Thyroid gland (tissue), 4 donors: ENCODE measurements around the gene ACAD8. TPM values are rescaled to one million over a fixed set of nuclear protein-coding genes. Genes with fewer than 3 reads are reported as not detected.

ENCODE experiments used
- DNase-seq, 2 donors: peaks; one replicate each; pipeline ENCODE4 v3.0.0-alpha.2; 2019
- H3K27ac ChIP-seq, 3 donors: fragments of 200-600 bp; sonication (generic); 1 replicate in 2 of 3; 2 replicates in 1 of 3; pipeline ENCODE4 v1.5.1; 2016 to 2019; ENCODE audit warnings: mild to moderate bottlenecking in 1 of 3, moderate library complexity in 1 of 3
- H3K27me3 ChIP-seq: fragments of 200-600 bp; sonication (generic); one replicate; pipeline ENCODE4 v1.5.1; 2019
- H3K36me3 ChIP-seq, 2 donors: fragments of 200-600 bp; sonication (generic); one replicate each; pipeline ENCODE4 v1.5.1; 2016 to 2019
- H3K4me1 ChIP-seq, 2 donors: fragments of 200-600 bp; sonication (generic); one replicate each; pipeline ENCODE4 v1.5.1; 2017 to 2019
- H3K4me3 ChIP-seq, 3 donors: fragments of 200-600 bp; sonication (generic); replicated peaks in 1 of 3; 1 replicate in 2 of 3; 2 replicates in 1 of 3; pipeline ENCODE4 v1.5.1; 2016; ENCODE audit warnings: mild to moderate bottlenecking in 1 of 3
- H3K9me3 ChIP-seq: fragments of 200-600 bp; sonication (generic); one replicate; pipeline ENCODE4 v1.5.1; 2017
- CTCF ChIP-seq, 6 experiments: fragments of 200-600 bp in 3 of 6; fragments of 450-650 bp in 3 of 6; sonication (generic) in 3 of 6; IDR thresholded peaks; one replicate each; pipeline ENCODE4 v1.5.1; 2016 to 2019; ENCODE audit warnings: antibody characterized with exemption in 6 of 6, mild to moderate bottlenecking in 2 of 6, inconsistent platforms in 1 of 6, moderate library complexity in 1 of 6
- POLR2A ChIP-seq, 2 donors: fragments of 450-650 bp; IDR thresholded peaks; one replicate each; pipeline ENCODE4 v1.6.1; 2017; ENCODE audit warnings: antibody characterized with exemption in 2 of 2, mild to moderate bottlenecking in 2 of 2, moderate library complexity in 1 of 2
- WGBS, 2 donors: methylation state at CpG; one replicate each; pipeline ENCODE4 v1.1.5; 2017; 5-methylcytosine and 5-hydroxymethylcytosine counted together
- intact Hi-C: fragments of 100-400 bp; cut with DNase I; formaldehyde crosslinking; loops from one replicate; pipeline ENCODE4 v1.15.1; 2023
- total RNA-seq, 4 donors: library from RNA; depleted of rRNA; stranded (reverse); fragments of >200 nt; gene quantifications; one replicate each; pipeline ENCODE4 v1.2.3, GENCODE V29; 2016

ACAD8 gene
- total RNA-seq, 4 donors from 2014 or later, result 57.2 to 130 (median 73.2) TPM

DNA sequence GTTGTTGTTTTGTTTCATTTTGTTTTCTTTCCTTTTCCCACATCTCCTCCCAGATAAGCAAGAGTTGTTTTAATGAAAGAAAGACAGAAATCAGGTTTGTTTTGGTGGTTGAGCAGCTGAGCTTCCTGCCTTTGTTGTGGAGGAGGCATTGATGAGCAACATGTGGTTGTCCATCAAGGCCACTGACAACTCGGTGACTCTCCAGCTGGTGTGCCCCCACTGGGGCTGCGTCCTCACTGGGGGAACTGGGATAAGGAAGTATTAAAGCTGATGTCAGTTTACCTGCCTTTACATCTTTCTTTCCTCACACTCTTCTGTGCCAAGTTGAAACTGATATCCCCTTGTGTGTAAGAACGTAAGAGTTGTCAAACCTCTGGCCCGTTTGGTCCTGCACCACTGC is 23.0 kb upstream of the ACAD8 start:
- no peak overlapping the region for H3K27ac ChIP-seq
- no peaks in the 10 kb centered on the region for H3K9me3 ChIP-seq
- WGBS, 2 donors, result 61 to 66% methylated on average over 4 of the region's 4 CpGs
- no peaks in the 10 kb centered on the region for H3K27me3 ChIP-seq
- peaks cover 17 to 23% of the 10 kb centered on the region in 2 donors for H3K4me1 ChIP-seq
- intact Hi-C loops, result no loop called here
- H3K36me3 ChIP-seq, result no peaks in the 10 kb centered on the region
- no peak overlapping the region for H3K4me3 ChIP-seq
- DNase-seq, result no peak
- TF ChIP-seq CTCF (IDR thresholded peaks at IDR 0.05) (no peak), POLR2A (IDR thresholded peaks at IDR 0.05) (no peak)

GRCh38 chr11:134231958-134232659 is 21.3 kb upstream of the ACAD8 start:
- WGBS, 2 donors, result 68 to 72% methylated on average over 10 of the region's 10 CpGs
- no peaks in the 10 kb centered on the region for H3K27me3 ChIP-seq
- intact Hi-C loops, result no loop called here
- H3K4me3 ChIP-seq, result no peak overlapping the region
- H3K27ac ChIP-seq, result no peak overlapping the region
- H3K9me3 ChIP-seq, result no peaks in the 10 kb centered on the region
- peaks cover 7 to 8% of the 10 kb centered on the region in 2 donors for H3K4me1 ChIP-seq
- no peak for TF ChIP-seq POLR2A (IDR thresholded peaks at IDR 0.05)
- H3K36me3 ChIP-seq, result no peaks in the 10 kb centered on the region
- no peak for DNase-seq

DNA sequence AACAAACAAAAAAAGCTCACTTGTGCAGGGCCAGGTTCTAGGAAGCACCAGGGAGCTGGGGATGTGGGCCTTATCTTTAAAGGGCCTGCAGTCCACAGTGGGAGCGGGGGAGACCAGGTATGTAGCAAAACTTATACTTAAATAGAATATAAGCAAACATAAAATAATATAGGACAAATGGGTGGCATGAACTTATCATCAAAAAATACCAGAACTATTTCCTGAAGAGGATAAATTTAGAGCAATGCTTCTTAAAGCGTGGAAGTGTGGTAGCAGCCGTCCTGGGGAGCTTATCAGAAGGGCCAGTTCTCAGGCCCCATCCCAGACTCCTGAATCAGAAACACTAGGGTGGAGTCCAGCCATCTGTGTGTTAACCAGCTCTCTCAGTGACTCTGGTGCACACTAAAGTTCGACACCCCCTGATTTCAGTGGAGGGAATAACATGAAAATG is 19.6 kb upstream of the ACAD8 start:
- Histone ChIP-seq H3K4me3 (no peak overlapping the region), H3K36me3 (no peaks in the 10 kb centered on the region), H3K4me1 (peaks cover 3 to 8% of the 10 kb centered on the region in 2 donors), H3K27me3 (no peaks in the 10 kb centered on the region), H3K27ac (no peak overlapping the region), H3K9me3 (no peaks in the 10 kb centered on the region)
- DNase-seq, result no peak
- intact Hi-C loops, result no loop called here
- no peak for TF ChIP-seq CTCF (IDR thresholded peaks at IDR 0.05)
- TF ChIP-seq POLR2A (IDR thresholded peaks at IDR 0.05), result no peak
- 87 to 95% methylated on average over 4 of the region's 4 CpGs for WGBS, 2 donors

- no peak overlapping the region for H3K4me3 ChIP-seq
- TF ChIP-seq POLR2A (IDR thresholded peaks at IDR 0.05), result no peak
- TF ChIP-seq CTCF (IDR thresholded peaks at IDR 0.05), result no peak
- peaks cover 0 to 7% of the 10 kb centered on the region in 2 donors for H3K4me1 ChIP-seq
- no peaks in the 10 kb centered on the region for H3K9me3 ChIP-seq
- H3K36me3 ChIP-seq, result peaks cover 5 to 7% of the 10 kb centered on the region in 2 donors
- no peaks in the 10 kb centered on the region for H3K27me3 ChIP-seq
- H3K27ac ChIP-seq, result no peak overlapping the region
- no peak for DNase-seq
- WGBS, 2 donors, result 88 to 89% methylated on average over 3 of the region's 3 CpGs
- intact Hi-C loops, result no loop called here
Observed at GRCh38 chr11:134235399-134235798, 18.0 kb upstream of the ACAD8 start.

DNA sequence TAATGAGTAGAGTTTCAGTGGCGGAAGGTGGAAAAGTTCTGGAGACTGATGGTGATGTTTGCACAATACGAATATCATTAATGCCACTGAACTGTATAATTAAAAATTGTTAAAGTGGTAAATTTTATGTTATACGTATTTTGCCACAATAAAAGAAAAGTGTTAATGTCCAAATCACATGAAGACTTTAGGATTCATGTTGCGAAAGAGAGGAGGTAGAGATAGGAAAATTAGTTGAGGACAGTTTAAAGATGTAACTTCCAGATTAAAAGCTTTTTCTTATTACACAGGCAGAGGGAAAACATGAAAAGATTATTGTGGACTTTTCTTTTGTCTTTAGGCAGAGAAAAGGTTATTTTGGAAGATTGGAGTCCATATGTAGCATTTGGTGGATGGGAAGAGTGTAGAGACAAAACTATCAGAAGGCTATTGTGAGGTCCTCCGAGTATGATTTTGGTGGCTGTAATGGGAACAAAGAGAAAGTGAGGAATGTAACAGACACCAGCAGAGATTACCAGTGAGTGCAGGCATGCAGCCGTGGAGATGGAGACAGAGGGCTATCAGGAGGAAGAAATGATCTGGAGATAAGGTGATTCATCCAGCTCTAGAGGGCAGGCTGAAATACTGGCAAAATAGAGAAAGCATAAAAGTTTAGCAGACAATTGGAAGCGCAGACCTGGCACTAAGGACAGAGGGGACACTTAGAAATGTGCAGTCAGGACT is 16.4 kb upstream of the ACAD8 start:
- no peak for TF ChIP-seq POLR2A (IDR thresholded peaks at IDR 0.05)
- TF ChIP-seq CTCF (IDR thresholded peaks at IDR 0.05), result no peak
- 87 to 88% methylated on average over 7 of the region's 7 CpGs for WGBS, 2 donors
- no peak overlapping the region for H3K27ac ChIP-seq
- H3K27me3 ChIP-seq, result no peaks in the 10 kb centered on the region
- H3K4me3 ChIP-seq, result no peak overlapping the region
- H3K36me3 ChIP-seq, result peaks cover 5 to 14% of the 10 kb centered on the region in 2 donors
- no peaks in the 10 kb centered on the region for H3K9me3 ChIP-seq
- no peaks in the 10 kb centered on the region for H3K4me1 ChIP-seq
- intact Hi-C loops, result no loop called here
- DNase-seq, result no peak
